ENCODE results near the gene SYP.

Gene SYP

DNA sequence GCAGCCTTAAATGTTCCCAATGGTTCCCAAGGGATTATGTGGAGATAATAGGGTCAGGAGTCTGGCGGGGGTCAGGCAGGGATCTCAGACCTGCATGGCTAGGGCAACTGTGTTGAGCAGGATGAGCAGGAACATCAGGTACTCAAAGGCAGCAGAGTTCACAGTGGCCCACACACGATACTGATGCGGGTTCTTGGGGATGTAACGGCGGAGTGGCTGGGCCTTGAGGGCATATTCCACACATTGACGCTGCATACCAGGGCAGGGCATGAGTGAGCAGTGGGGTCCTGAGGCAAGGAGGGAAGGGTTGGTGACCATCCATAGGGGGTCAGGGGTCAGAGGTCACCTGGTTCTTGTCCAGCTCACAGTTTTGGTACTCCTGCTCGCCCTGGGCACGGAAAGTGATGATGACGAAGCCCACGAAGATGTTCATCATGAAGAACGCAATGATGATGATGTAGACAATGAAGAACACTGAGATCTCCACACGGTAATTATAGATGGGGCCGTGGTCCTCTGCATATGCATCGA, 15.1 kb upstream of the SYP start:
- DNase-seq = no peak

DNA sequence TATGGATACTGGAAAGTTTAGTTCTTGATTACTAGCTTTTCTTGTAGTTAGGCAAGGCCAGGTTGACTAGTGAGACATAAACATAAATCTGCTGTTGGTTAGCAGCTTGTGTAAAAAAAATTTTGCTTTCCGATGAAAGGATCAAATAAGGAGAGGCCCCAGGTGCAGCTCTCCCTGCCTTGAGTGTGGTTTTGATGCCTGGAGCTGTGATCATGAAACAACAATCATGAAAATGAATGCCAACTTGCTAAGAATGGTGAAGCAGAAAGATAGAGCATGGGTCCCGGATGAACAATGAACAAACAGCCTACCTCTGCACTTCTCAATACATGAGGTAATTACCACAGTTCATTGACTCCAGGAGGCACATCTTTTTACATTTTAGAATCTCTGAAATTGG, 14.4 kb upstream of the SYP start:
- no peak for DNase-seq

DNA sequence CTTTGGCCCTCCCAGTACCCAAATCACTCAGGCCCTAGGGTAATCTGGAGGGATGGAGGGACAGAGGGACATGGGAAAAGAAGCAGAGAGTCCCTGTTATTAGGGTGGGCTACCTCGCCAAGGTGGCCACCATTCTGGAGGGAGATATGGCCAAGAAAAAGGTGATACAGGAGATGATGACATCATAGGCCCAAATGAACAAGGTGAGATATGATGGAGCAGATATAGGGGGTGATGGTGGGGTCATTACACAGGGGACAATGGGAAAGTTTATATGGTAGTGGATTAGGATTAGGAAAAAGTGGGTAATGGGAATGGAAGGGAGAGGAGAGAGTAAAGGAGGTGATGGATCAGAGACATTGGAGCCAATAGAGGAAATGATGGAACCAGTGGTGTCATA, 12.9 kb upstream of the SYP start:
- DNase-seq = no peak

DNA sequence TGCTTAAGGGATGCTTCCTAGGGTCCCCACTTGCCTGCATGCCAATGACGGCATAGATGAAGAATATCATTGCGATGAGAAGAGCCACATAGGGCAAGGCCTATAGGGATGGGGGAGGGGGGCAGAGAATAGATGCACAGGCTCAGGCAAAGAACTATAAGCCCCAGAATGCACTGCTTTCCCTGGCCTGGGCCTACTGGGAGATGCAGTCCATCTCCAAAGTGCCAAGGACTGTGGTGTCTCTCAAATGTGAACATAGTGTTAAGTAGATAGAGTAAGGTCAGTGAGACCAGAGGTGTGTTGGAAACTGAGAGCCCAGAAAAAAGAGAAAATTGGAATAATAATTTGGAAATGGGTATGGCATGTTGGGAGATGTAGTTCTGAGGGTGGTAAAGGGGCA, 12.2 kb upstream of the SYP start:
- no peak for DNase-seq

DNA sequence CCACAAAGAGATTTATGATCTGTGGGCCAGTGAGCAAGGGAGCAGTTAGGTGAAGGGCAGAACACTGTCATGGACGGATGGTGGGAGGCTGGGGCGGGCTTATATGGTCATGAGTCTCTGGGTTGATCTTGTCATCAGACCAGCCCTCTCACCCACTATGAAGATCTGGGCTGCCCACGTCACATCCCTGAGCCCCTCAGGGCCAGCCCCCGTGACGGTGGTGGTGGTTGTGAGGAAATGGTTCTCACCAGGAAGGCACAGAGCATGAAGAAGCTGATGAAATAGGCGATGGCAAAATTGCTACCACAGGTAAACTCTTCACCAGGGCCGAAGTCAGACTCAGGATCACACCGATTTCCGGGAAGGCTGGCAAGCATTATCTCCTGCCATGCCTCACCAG, 11.1 kb upstream of the SYP start:
- no peak for DNase-seq

DNA sequence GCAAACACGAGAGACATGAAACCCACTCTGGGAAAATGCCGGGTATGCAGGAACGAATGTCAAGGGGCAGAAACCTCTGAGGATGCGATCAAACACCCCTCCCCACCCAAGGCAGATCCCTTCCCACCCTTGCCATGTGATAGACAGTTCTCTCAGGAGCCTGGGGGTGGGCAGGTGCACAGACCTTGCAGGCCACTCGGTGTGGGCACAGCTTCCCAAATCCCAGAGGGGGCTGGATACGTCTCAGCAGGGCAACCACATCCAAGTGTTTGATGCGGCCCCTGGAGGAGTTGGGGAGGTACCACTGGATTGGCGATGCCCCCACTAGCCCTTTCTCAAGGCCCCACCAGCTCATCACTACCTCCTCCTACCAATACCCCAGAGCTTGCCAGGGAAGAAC, 10.4 kb upstream of the SYP start:
- DNase-seq = no peak

DNA sequence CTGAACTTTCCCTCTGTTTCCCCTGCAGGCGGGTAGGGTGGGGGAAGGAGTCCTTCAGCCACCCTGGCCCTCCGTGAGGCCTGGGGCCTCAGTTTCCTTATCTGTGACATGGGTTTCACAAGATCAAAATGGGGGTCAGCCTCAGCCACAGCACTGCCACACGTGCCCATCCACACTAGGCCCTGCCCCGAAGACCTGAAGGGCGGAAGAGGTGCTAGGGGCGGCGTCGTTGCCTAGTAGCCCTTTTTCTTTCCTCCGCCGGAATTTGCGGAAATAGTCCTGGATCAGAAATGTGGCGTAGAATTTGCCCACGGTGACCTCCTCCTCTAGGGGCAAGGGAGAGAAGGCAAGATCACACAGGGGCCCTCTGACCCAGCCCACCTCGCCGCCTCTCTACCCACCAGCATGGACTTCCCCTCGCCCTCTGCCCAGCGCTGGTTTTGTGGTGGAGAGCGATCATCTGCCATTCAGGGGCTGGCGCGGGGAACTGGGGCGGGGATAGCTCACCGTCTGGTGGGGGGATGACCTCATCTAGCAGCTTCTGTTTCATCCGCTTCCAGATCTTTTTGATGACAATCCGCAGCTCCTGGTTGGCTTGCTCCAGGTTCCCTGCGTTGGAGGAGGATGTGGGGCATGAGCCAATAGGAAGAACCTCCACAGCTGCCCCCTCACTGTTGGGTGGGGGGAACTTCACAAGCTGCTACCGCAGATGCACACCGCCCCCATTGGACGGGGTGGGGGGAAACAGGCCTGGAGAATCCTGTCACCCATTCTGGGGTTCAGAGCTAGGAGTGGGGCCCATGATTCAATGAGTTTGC, 9.7 kb upstream of the SYP start:
- DNase-seq = no peak

DNA sequence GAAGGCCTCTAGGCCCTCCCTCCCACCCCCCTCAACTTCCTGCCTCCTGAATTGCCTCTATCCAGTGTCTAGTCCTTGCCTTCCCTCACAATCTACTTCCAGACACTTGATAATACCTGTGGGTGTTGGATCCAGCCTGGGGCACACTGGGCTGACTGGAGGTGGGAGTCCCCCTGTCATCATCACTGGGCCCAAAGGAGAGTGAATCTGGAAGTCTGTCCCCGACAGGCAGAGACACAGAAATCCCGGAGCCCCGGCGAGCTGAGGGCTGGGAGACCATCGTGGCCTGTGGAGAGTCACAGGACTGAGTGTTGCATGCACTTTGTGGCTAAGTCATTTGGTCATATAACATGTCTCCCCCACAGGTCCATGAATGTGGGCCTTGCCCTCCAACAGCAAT, 8.4 kb upstream of the SYP start:
- DNase-seq = no peak

DNA sequence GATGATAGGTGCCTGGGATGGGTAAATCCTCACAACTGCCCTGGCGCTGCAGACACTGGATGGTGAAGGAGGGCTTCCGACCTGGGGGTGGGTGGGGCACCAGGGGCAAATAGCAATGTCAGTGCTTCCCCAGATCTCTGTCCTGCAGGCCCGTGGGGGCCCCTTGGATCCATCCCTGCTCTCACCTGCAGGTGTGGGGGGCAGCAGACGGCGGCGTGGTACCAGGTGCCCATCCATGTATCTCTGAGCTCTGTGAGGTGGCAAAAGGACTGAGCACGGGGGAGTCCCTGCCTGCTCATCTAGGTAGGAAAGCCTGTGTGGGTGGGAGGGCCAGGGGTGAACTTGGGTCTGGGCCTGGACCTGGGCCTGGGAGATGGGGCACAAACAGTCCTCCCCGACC, 6.5 kb upstream of the SYP start:
- no peak for DNase-seq

DNA sequence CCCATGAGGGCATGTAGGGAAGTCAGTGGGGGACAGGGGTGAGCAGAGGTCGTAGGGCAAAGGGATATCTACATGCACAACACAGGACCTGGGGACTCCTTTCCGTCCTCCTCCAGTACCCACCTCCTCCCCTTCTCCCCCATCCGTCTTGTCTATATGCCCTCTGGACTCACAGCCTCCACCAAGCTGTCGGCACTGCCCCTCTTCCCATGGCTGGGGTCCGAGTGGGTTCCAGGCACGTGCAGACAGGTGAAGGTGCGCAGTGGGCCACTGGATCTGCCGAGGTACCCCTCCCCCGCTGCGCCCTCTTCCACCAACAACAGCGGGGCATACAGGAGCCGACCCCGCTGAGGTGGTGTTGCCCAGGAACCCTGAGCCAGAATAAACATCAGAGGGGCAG, 5.5 kb upstream of the SYP start:
- no peak for DNase-seq

DNA sequence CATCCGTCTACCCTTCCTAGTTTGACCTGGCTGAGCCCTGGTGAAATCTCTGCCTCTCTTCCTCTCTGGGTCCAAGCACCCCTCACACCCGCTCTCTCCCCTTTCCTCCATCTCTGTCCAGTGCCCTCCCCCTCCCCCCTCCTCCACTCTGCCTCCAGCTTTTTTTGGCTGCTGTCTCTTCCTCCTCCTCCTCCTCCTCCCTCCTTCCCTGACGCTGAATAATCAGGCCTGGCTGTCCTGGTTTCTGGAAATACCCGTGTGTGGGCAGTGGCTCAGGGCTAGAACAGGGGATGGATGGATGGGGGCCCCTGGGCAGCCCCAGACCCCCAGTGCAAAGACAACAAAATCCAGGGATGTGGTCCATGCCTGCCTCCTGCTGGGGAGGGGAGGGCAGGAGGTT, 4.7 kb upstream of the SYP start:
- no peak for DNase-seq

DNA sequence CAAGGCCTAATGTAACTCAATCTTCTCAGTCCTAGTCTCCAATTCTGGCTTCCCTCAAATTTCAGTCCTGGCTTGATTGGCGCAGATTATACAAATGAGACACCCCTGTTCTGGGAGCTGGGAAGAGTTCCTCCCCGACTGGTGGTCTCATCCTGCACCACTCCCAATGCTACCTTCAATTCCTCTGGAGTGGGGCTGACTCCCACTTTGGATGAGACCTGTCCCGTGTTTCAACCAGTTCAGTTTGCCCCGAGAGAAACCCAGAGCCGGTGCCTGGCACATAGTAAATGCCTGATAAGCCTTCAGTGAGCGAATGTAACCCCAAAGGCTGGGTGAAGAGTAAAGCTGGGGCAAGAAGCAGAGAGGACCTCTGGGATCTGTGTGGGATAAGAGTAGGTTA, 4.0 kb upstream of the SYP start:
- DNase-seq = no peak

DNA sequence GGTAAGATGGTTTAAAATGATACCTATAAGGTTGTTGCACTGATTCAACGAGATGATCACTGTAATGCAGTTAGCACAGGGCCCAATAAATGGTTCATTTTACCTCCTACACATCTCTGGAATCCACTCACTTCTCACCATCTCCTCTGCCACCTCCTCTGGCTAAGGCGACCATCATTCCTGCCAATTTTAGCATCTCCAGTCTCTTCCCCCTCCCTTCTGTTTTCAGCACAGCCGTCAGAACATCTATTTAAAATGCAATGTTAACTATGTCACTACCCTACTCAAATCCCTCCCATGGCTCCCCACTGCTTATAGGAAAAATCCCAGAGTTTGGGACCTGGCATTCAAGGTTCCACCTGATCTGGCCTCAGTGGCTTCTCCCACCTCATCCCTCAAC, 3.5 kb upstream of the SYP start:
- no peak for DNase-seq

DNA sequence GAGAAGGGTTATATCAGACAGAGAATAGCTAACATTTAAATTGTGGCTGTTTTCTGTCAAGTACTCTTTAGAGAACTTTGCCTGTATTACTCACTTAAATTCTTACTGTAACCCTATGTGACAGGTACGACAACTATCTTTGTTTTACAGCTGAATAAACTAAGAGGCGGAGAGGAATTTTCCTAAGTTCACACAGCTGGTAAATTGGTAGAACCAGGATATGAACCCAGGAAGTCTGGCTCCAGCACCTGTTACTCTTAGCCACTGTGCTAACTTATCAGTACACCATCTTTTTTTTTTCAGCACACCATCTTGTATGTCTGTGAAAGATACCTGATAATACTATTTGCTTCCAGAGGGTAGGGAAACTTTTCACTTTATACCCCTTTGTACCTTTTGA, 2.0 kb upstream of the SYP start:
- DNase-seq = no peak

DNA sequence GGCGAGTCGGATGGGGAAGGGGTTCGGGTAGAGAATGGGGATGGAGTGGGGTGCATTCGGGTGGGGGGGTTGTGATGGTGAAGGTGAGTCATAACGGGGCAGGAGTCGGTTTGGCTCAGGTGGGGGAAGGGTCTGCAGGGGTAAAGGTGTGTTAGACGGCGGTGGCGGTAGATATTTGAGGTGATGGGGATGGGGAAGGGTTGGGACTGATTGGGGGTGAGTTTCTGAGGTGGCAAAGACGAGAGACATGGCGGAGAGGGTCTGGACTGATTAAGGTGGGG, 738 bp downstream of the SYP start:
- no peak for DNase-seq

DNA sequence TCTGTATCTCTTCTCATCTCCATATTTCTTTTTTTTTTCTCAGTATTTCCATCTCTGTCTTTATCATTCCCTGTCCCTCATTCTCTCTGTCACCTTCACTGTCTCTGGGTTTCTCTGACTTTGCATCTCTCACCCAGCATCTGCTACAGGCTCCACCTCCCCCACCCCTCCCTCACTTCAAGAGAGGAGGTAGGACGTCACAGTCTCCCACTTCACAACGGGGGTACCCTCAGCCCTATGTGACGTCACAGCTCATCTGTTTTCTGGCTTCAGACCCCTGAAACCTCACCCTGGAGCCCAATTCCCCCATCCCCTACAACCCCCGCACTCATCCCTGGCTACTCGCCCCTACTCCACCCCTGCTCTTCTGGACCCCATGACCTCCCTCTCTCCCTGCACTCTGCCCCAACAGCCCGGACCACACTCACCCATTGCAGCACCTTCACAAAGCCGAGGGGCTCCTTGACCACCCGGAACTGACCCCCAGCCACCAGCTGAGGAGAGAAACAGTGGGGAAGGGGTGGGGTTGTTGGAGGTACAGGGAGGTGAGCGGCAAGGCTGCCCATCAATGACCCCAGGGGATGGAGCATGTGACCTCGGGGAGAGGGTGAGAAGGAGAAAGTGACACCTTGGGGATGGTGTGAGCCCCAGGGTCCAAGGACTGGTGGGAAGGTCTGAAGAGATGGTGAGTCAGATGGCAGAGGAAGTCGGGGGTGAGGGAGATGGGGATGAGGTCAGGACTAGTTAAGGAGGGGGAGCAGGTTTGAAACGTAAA, 1.3 kb downstream of the SYP start:
- no peak for DNase-seq

DNA sequence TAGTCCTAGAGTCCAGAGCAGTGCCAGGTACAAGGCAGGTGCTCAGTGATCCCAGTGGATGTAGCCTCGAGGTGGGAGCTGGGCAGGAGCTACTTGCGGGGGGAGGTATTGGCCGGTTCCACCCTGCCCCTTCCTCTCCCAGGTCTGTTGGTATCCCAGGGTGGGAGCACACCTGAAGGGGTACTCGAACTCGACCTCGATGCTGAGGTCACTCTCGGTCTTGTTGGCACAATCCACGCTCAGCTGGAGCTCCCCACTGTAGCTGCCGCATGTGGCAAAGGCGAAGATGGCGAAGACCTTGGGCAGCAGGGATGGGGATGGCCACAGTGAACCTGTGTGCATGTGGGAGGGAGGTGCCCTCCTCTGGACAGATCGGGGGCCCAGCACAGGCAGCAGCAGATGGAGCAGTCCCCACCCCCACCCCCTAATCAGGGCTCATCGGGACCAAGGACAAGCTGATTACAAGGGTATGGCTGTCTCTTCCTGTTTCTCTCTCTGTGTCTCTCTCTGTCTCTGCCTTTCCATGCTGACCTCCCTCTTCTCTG, 2.4 kb downstream of the SYP start:
- DNase-seq = no peak

DNA sequence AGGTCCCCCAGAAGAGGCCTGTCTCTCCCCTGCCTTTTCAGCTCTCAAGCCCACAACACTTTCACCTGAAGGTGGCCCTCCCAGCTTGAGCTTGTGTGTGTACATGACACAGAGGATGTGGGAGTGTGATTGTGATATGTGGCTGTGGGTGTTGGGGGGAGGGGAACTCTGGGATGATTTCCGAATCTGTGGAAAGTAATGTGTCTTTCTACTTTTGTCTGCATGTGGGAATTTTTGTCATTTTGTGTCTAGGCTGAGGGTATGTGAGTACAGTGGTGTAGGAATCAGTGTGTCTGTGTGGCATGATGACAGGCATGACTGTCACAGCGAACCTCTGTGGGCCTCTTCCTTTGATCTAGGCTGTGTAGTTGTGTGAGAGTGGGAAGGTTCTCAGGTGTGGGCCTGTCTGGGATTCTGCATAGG, 6.4 kb downstream of the SYP start:
- no peak for DNase-seq

DNA sequence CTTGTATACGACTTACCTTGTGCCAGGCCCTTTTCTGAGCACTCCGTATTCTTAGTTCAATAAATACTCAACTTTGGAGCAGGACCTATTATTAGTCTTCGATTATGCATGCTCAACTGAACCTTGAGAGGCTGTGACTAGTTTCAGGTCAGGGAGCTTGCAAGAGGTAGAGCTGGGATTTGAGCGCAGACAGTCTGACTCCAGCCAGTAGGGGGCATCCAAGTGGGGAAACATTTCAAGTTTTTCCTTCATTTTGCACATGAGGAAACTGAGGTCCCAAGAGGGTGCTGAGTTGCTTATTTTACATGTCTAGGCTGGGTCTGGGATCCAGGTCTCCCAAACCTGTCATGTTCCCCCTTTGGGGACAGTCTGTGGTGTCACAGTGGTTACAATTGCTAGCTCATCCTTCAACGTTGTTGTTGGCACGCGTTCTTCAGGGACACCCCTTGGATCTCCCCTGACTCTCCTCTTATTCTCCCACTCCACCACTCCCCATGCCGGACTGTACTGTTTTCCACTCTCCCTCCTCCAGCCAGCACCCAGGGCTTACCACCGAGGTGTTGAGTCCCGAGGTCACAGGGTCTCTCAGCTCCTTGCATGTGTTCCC, 7.2 kb downstream of the SYP start:
- DNase-seq = peak; percentile 50

DNA sequence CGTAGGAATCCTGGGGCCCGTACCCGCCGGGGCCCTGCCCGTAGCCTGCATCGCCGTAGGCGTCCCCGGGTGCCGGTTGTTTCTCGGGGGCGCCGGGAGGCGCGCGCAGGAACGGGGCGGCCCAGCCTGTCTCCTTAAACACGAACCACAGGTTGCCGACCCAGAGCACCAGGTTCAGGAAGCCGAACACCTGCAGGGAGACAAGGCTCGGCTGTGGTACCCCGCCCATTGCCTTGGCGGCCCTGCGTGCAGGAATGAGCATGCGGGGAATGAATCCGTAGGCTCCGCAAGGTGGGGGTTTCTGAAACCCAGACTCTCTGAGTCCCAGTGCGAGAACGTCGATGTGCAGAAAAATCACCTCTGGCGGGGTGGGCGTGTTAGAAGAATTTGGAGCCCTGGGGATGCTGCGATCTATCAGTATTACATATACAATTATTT, 8.4 kb downstream of the SYP start:
- peak; percentile 49 for DNase-seq

DNA sequence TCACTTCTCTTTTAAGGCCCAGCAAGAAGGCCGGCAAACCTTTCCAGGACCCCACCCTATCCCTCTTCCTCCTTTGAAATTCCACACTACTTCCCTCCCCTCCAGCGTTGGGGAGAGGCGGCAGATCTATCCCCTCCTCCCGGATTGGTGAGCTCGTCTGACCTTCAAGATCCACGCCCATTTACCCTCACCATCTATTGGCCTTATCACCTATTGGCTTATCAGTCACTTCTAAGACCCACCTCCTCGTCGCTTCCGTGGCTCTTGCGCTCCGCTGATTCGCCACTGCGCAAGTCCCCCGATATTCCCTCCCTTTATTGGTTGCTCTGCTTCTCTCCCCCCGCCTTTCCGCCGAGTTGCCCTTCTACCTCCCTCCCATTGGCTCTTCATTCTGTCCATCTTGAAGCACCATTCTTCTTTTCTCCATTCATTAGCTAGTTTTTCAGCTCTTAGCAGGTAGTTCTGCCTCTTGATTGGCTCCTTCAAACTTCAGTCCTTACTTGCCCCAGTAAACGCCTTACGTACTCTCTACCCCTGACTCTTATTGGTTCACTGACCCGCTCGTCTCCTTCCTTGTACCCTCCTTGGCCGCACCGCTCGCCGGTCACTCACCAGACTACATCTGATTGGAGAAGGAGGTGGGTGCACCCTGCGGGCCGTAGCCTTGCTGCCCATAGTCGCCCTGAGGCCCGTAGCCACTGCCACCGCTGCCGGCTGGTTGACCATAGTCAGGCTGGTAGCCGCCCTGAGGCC, 9.0 kb downstream of the SYP start:
- peak; percentile 96 for DNase-seq

DNA sequence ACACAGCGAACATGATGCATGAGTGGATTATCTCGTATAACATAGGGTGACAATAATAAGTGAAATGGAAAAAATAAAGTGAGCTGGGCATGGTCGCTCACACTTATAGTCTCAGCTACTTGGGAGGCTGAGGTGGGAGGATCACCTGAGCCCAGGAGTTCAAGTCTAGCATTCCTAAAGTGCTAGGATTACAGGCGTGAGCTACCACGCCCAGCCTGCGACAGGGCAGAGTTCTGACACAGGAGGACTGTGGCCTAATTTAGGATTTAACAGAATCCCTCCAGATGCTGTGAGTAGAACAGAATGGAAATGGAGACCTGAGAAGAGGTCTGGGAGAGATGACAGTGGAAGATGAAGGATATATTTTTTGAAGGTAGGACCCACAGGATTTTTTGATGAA, 10.4 kb downstream of the SYP start:
- DNase-seq = no peak

DNA sequence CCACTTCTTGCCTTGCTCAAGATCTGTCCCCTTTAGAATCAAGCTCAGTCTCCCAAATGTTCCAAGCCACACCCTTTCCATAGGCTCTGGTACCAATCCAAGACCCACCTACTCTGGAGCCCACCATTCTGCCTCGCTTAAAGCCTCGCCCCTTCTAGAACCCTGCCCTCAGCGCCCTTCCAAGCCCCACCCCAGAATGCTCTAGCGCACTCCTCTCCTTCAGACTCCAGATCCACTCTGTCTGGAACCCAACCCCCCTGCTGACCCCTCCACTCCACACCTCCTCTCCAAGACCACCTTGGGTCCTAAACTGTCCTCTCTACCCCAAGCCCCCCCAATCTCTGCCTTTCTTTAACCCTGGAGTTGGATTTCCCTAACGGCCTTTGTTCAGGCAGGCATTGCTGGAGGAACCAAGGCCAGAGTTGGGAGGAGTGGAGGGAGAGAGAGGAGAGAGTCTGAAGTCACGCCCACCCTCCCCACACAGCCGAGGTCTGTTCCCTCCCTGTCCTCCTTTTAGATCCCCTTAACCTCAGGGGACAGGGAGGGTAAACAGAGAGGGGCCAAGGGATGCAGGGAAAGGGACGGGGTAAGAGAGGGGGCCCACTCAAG, 11.4 kb downstream of the SYP start:
- no peak for DNase-seq

All from RPMI8226 (cell line).